ENCODE results near the gene INF2.

Gene INF2

DNA sequence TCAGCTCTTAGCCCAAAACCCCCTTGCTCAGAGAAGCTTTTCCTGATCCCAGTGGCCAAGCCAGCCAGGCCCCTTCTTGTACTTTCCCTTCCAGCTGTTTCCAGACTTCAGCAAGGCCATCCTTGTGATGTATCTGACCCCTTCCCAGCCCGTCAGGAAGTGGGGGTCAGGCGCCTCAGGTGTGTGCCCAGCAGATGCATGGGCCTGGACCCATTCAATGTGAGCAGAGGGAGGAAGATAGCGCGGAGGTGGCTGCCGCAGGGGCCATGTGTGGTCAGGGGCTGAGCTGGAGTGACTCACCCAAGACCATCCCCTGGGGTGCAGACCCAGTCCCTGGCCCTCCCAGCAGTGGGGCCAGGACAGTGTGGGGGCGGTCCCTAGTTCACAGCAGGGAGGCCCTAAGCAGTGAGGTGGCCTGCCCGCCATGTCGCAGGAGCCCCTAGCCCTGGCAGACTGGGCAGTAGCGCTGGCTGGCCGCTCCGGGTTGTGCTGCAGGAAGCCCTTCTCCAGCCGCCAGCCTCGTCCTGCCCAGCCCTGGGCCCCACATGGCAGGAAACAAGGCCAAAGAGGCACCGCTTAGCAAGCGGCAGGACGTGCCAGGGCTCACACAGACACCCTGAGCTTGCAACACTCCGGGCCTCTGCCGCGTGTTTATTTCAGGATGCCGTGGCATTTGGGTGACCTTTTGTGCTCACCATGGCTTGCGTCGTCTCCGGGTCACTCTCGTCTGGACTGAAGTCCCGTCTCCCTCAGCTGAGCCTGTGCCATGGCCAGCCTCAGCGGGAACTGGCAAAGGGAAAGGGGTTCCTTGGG lies 46.6 kb downstream of the INF2 start:
- no peak overlapping the region for H3K4me3 ChIP-seq (replicated peaks in 1 of 2; ENCODE audit: low read depth in 2 of 2, low read length in 2 of 2)
- DNase-seq (ENCODE audit: low read depth in 2 of 2), result peak; percentile 81 to 88
- TF ChIP-seq, protein P1, sequence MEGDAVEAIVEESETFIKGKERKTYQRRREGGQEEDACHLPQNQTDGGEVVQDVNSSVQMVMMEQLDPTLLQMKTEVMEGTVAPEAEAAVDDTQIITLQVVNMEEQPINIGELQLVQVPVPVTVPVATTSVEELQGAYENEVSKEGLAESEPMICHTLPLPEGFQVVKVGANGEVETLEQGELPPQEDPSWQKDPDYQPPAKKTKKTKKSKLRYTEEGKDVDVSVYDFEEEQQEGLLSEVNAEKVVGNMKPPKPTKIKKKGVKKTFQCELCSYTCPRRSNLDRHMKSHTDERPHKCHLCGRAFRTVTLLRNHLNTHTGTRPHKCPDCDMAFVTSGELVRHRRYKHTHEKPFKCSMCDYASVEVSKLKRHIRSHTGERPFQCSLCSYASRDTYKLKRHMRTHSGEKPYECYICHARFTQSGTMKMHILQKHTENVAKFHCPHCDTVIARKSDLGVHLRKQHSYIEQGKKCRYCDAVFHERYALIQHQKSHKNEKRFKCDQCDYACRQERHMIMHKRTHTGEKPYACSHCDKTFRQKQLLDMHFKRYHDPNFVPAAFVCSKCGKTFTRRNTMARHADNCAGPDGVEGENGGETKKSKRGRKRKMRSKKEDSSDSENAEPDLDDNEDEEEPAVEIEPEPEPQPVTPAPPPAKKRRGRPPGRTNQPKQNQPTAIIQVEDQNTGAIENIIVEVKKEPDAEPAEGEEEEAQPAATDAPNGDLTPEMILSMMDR (IDR thresholded peaks at IDR 0.05; ENCODE audit: low read depth, low read length), result no peak

DNA sequence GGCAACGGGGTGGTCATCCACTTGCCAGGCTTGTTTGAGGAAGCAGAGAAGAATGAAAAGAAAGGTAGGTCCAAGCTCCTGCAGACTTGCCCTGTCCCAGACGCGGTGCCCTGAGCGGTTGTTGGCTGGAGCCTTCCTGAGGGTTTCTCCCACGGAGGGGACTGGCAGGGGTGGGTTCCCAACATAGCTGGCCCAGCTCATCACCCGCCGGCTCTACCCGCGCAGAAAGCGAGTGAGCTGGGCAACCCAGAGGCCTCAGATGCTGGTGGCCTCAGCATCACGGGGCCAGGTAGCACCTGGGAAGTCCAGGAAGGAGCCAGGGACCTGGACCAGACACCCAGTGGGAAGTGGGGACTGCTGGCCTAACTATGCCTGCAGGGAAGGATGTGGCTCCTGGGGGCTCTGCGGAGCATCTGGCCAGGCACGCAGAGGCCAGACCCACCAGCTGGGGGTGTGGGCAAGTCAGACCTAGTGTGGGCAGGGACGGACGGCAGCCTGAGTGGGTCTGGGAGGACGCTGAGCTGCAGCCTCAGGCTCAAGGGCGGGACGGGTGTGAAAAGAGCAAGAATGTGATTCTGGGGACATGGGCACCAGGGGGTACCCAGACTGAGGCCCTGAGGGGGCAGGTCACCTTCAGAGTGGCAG lies 49.1 kb downstream of the INF2 start:
- TF ChIP-seq, protein P1 (IDR thresholded peaks at IDR 0.05; ENCODE audit: low read depth, low read length), result no peak
- no peak for DNase-seq (ENCODE audit: low read depth in 2 of 2)
- H3K4me3 ChIP-seq (replicated peaks in 1 of 2; ENCODE audit: low read depth in 2 of 2, low read length in 2 of 2), result no peak overlapping the region

DNA sequence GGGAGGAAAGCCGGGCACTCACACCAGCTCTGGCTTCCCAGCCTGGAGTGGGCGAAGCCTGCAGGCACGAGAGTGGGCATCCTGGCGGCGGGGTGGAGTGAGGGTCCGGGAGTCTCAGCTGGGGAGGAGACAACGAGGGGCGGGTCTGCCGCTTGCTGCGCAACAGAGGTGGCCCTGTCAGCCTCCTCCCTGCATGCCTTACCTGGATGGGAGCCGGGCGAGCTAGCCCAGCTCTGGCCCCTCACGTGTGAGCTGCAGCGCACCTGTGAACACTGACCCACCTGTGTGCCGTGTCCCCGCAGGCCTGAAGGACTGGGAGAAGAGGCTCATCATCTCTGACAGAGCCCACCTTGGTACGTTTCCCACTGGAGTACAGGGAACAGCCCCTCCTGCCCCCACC lies 49.6 kb downstream of the INF2 start:
- no peak overlapping the region for H3K4me3 ChIP-seq (replicated peaks in 1 of 2; ENCODE audit: low read depth in 2 of 2, low read length in 2 of 2)
- DNase-seq (ENCODE audit: low read depth in 2 of 2), result no peak
- TF ChIP-seq, protein P1 (IDR thresholded peaks at IDR 0.05; ENCODE audit: low read depth, low read length), result no peak

DNA sequence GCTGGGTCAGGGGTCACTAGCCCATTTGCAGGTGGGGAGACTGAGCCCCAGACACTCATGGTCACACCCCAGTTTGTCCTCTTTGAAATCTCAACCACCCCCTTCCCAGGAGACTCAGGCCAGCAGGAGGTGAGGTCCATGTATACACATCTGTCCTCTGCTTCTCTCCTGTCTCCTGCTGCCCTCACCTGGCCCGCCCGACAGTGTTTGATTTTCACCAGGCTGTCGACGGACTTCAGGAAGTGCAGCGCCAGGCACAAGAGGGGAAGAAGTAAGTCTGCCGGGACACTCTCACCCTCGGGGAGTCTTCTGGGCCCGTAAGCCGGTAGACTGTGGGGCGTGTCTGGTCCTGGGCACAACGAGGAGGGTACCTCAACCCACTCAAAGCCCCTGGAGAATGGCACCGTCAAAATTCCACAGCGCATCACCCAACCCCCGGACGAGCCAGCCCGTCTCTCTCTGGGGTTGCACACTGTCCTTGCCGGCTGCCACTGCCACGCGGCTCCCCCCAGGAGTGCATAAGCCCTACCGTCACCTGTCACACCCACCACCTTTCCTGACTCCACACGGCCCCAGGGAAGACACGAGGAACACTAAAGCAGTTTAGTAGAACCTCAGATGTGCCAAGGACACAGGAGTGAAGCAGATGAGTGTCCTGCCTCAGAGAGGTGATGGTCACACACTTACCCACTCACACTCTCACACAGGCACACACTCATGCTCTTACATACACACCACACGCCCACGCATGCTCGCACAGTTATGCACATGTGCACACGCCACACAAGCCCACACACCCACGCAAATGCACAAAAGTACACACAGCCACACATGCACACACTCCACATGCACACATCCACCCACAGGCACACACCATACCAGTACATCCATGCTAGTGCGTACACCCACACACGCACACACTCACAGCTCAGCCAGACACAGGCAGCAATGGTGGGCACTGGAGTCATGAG lies 50.4 kb downstream of the INF2 start:
- DNase-seq (ENCODE audit: low read depth in 2 of 2), result no peak
- TF ChIP-seq, protein P1 (IDR thresholded peaks at IDR 0.05; ENCODE audit: low read depth, low read length), result no peak

DNA sequence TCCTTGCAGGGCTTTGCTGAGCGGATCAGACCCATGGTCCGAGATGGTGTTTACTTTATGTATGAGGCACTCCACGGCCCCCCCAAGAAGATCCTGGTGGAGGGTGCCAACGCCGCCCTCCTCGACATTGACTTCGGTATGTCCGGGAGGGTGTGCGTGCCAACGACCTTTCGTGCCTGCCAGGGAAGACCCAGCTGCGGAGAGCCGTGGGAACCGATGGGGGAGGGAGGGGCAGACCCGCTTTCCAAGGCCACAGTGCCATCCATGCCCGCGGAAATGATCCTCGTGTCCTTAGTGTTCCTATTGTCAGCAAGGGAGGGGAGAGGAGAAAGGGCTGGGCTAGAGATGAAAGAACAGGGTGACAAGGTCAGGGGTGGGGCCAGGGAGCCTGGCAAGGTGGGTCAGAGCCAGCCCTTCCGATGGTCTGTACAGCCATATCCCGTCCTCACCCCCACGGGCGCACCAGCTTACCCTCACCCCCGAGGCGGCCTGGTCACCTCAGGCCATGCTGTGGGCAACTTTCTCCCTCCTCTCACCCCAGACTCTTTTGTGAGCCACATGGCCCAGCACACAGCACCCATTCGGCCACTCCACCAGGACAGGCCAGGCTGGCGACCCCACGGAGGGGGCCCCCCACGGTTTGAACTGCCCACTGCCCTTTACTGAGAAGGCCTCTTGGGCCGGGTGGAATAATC lies 51.8 kb downstream of the INF2 start:
- H3K4me3 ChIP-seq (replicated peaks in 1 of 2; ENCODE audit: low read depth in 2 of 2, low read length in 2 of 2), result no peak overlapping the region
- TF ChIP-seq, protein P1 (IDR thresholded peaks at IDR 0.05; ENCODE audit: low read depth, low read length), result no peak
- no peak for DNase-seq (ENCODE audit: low read depth in 2 of 2)

More for the DNA sequence above, 50.4 kb downstream of the INF2 start:
- no peak overlapping the region for H3K4me3 ChIP-seq (replicated peaks in 1 of 2; ENCODE audit: low read depth in 2 of 2, low read length in 2 of 2)

DNA sequence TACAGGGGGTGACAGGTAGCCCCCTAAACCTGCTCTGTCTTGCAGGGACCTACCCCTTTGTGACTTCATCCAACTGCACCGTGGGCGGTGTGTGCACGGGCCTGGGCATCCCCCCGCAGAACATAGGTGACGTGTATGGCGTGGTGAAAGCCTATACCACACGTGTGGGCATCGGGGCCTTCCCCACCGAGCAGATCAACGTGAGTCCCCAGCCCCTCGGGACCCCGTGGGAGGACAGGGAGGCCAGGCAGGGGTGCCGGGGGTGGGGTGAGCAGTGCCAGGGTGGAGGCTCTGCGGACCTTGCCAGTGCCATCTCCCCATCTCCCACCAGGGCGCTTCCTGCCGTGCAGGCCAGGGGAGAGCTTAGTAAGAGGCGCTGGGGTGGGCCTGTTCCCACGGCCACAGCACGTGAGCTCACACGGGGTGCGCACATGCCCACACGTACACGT lies 52.4 kb downstream of the INF2 start:
- DNase-seq (ENCODE audit: low read depth in 2 of 2), result no peak
- no peak overlapping the region for H3K4me3 ChIP-seq (replicated peaks in 1 of 2; ENCODE audit: low read depth in 2 of 2, low read length in 2 of 2)
- TF ChIP-seq, protein P1 (IDR thresholded peaks at IDR 0.05; ENCODE audit: low read depth, low read length), result no peak

Data from cardiac fibroblast (primary cell).